GM19468 (cell line): ENCODE data around the gene METTL25B.

ENCODE experiments used
- ATAC-seq: cut with Tn5 transposase; IDR thresholded peaks from one replicate; pipeline ENCODE4 v1.9.1; 2021; ENCODE audit warnings: mild to moderate bottlenecking, moderate library complexity, moderate number of reproducible peaks; ENCODE audit not compliant: unreplicated experiment; ENCODE audit errors: extremely low read depth

METTL25B gene

GRCh38 chr1:156727926-156728598, at the start of gene METTL25B:
Gene METTL25B, plus strand, starts transcription at chr1:156728469. Its CDS starts 636 bp downstream, at chr1:156729105.
- peak; percentile 39 for ATAC-seq

GRCh38 chr1:156680056-156680455, 48.2 kb upstream of the METTL25B start:
- no peak for ATAC-seq

- no peak for ATAC-seq
Observed at GRCh38 chr1:156681196-156681960, 46.9 kb upstream of the METTL25B start.

- no peak for ATAC-seq
Observed at GRCh38 chr1:156682166-156682890, 45.9 kb upstream of the METTL25B start.

- no peak for ATAC-seq
Observed at GRCh38 chr1:156684227-156684782, 44.0 kb upstream of the METTL25B start.

GRCh38 chr1:156689035-156689952, 39.0 kb upstream of the METTL25B start:
- no peak for ATAC-seq

- ATAC-seq: no peak
Observed at GRCh38 chr1:156689953-156690674, 38.2 kb upstream of the METTL25B start.

GRCh38 chr1:156690675-156691036, 37.6 kb upstream of the METTL25B start:
- ATAC-seq: no peak

- ATAC-seq: no peak
Observed at GRCh38 chr1:156691191-156691590, 37.1 kb upstream of the METTL25B start.

- ATAC-seq: no peak
Observed at GRCh38 chr1:156691665-156692440, 36.4 kb upstream of the METTL25B start.

GRCh38 chr1:156692441-156692924, 35.8 kb upstream of the METTL25B start:
- no peak for ATAC-seq

GRCh38 chr1:156692925-156693847, 35.1 kb upstream of the METTL25B start:
- ATAC-seq: no peak

- ATAC-seq: no peak
Observed at GRCh38 chr1:156693848-156694689, 34.2 kb upstream of the METTL25B start.

GRCh38 chr1:156694690-156694962, 33.6 kb upstream of the METTL25B start:
- no peak for ATAC-seq

GRCh38 chr1:156696755-156697154, 31.5 kb upstream of the METTL25B start:
- ATAC-seq: no peak

GRCh38 chr1:156697481-156697880, 30.8 kb upstream of the METTL25B start:
- ATAC-seq: no peak

GRCh38 chr1:156698995-156699394, 29.3 kb upstream of the METTL25B start:
- no peak for ATAC-seq
